EH (cell line): ENCODE results near the gene CIT.
A peak's percentile ranks its signal among the peaks of the same experiment; 100 is the strongest.
"Not testable (repeated sequence)": the region's sequence is repeated elsewhere in the genome, so short reads cannot be mapped to it uniquely, and the experiment has no call there.

Experiments used
- DNase-seq: peaks from one replicate; pipeline ENCODE4 v3.0.0-alpha.2; 2015; ENCODE audit warnings: low read depth

The CIT gene

GRCh38 chr12:119678459-119678858, 198.7 kb downstream of the CIT start:
- peak; percentile 49 for DNase-seq

- no peak for DNase-seq
Measured at GRCh38 chr12:119676573-119676972, 200.5 kb downstream of the CIT start.

DNA sequence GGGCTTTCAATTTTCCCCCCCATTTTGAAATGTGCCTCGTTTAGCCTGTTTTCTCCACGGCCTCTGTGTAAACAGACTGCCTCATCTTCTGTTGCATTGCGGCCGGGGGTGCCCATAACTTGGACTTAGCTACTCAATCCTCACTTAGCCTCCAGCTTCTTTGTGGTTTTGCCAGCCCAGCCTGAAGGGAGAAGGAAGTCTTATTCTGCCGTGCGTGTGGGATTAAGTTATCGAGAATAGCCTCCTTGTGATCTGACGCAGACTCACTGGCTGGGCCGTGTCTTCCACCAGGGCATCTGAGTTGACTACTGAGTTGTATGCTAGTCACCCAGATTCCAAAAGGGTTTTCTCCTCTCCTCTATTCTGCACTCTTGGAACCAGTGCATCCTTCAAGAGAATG, 201.1 kb downstream of the CIT start:
- no peak for DNase-seq

DNA sequence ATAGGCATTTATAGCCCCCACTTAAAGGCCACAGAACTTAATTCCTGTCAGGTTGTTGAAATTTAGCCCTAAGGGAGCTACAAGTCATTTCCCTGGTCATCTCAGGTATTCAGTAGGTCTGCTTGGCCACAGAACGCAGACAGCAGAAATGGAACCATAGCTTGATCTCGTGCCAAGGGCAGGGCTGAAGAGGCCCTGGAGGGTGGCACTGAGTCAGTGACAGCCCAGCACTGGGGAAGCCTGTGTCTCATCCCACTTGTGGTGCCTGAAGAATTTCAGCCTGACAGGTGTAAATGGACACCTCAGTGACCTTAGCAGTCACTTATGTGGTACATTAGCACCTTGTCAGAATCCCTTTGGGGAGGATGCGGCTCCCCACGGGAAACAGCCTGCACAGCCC, 202.6 kb downstream of the CIT start:
- DNase-seq: no peak

GRCh38 chr12:119673634-119674033, 203.5 kb downstream of the CIT start:
- no peak for DNase-seq

GRCh38 chr12:119672194-119672593, 204.9 kb downstream of the CIT start:
- DNase-seq: no peak

DNA sequence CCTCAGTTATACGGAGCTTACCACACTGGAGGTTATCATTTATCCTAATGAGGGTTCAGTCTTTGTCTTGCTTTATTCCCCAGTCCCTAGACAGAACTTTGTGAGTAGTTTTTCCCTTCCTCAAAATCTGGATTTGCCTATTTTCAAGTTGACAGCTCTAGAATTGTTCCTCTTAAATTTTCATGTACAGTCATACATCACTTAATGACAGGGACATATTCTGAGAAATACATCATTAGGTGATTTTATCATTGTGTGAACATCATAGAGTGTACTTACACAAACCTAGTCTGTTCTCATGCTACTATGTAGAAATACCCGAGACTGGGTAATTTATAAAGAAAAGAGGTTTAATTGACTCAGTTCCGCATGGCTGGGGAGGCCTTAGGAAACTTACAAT, 206.1 kb downstream of the CIT start:
- DNase-seq: no peak

DNA sequence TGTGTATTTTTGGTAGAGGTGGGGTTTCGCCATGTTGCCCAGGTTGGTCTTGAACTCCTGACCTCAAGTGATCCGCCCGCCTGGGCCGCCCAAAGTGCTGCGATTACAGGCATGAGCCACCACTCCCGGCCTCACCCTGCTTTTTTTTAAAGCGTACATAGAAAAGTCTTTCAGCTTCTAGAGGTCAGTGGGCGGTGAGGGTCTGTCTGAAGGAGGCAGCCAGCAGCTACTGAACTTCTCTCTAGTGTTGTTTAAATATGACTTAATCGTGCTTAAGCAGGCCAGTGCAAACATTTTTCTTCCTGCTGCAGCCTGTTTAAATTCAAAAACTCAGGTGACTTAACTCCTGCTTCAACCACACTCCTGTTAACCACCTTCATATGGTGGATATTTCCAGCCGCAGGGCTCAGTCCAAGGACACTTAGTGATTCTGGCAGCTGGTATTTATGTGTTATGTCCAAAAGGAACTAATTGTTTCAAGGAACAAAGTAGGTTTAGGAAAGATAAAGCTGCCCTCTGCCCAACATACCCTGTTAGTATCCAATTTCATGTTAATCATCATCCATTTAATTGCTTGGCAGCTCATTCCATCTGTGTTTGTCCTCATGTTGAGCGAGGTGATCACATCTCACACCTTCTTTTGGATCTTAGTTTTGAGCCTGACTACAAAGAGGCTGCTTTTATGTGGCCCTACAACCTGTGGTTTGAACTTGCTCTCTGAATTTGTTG, 207.2 kb downstream of the CIT start:
- DNase-seq: peak; percentile 13

DNA sequence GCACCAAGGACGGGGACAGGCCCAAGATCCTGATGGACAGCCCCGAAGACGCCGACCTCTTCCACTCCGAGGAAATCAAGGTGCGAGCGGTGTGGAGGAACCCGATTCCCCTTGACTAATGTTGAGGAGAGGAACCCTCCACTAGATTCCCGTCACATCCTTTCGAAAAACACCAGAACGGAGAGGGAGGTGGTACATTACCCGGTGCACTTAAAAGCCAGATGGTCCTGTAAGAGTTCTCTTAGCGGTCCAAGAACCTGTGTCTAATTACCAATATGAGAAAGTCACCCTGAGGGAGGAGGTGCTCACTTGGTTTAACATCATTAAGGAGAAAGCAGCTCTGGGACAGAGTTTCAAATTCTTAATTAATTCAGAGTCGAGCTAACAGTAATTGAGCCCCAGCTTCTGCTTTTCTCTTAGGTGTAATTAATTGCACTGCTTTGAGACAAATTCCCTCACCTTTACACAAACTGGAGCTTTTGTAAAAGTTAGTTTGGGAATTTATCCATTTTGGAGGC, 208.7 kb downstream of the CIT start:
- DNase-seq: peak; percentile 30

DNA sequence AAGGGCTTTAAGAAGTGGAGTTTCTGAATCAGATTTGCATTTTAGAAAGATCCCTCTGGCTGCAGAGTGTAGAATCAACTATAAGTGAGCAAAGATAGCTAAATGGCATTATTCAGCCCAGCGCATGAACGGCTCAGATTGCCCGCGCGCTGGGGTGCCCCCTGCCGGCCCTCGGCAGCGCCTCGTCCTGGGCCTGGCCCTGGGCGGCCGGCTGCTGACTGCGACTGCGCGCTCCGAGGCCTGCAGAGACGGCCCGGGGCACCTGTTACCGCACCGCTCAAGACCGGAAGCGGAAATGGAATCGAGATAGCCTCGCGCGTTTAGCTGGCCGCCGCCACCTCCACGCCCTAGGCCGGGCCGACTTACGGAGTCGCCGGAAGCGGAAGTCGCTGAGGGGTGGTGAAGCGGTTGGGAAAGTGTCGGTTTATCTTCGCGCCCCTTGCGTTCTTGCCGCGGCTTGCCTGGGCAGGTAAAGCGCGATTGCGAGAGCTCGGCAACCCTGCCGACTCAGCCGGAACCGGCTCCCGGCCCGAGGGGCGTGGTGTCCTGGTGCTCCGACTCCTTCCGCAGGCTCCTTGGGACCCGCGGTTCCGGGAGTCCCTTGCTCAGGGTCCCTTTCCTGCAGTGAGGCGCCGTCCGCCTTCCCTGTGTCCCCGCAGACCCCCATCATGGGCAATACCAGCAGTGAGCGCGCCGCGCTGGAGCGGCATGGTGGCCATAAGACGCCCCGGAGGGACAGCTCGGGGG, 209.4 kb downstream of the CIT start, which contains the start of gene PRKAB1:
Gene PRKAB1, plus strand, starts transcription at position 557 of the 747 bp plus-strand sequence. Its CDS starts 112 bp downstream, at position 669.
- DNase-seq: peak; percentile 98

DNA sequence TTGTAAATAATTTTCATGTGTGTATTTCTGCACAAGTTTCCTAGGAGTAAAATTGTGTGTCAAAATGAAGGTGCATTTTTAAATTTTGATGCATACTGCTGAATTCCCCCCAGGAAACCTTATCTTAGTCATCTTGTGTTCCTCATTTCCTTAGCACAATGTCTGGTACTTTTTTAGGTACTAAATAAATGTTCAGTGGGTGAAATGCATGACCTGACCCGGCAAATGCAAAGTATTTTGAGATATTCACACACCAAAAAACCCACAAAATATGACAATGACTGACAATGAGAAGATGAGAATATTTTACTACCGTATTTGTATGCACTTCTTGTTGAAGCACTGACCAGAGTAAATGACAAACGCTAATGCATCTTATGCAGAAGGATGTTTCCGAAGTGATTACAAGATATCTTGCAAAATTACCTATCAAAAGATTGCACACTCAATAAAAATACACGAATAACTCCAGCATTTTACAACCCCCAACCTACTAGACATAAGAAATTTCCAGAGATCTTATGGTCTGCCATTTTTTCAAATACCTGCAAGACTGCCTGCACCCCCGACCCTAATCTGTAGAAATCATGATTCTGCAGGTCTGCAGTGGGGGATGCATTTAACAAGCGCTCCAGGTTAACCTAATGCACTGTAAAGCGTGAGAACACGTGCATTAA, 210.1 kb downstream of the CIT start:
- no peak for DNase-seq

DNA sequence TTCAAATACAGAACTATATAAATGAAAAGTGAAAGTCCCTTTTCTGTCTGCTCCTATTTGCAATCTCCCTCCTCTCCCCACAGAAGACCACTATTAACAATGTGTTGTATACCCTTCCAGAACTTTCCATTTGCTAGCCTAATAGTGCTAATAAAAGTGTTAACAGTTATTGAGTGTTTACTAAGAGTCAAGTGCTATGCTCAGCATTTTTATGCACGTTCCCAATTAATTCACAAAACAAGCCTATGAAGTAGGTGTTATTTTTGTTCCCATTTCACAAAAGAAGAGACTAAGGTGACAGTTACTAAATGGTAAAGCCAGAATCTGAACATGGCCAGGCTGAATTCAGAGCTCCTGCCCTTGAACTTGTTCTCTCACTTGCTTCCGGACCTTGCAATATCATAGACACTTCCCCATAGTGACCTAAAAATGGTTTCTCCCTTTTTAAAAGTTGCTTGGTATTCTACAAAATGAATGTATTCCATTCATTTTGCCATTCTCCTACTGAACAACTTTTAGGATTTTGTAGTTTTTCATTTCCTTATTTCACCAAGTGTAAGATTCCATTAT, 210.8 kb downstream of the CIT start:
- no peak for DNase-seq

DNA sequence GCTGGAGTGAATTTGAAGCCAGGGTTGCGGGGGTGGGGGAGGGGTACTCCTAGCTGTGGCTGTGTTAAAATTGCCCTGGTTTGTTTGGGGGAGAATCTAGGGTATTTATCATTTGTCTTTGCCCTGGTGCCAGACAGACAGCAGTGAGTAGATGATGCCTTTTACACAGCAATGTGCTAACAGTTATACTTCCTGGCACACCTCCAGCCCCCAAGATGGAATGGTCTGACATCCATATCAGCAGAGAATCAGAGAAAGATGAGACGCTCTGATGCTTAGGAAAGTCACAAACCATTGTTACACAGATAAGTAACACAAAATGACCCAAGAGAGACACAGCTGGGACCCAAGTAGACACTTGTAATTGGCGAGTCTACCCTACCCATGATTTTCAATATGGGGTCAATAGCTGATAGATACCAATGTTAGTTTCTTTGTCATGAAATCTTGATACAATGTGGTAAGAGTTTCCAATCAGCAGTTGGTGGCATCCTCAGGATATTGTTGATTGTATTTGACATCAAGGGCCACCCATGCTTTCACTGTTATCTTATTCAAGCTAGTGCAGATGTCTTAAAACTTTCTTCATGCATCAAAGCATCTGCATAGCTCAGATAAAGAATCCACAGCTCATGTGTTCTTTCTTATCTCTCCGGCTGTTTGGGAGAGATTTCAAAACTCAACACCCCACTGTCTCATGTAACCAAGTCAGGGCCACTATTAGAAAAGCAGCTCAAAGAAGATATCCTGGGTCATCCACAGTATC, 211.8 kb downstream of the CIT start:
- no peak for DNase-seq

DNA sequence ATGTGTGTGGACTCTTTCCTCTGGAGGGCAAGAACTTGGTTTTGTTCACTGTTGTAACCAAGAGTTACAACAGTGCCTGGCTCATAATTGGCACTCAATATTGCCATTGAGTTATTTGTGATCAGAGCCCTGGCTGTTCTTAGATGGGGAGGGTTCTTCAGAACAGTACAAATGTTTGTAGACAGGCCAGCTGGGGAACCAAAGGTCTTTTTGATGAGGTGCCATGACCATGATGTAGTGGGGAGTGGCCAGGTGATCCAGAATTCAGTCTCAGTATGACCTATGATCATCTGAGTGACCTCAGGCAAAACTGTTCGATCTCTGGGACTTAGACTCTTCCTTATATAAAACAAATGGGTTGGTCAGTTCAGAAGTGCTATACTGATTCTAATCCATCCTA, 212.5 kb downstream of the CIT start:
- no peak for DNase-seq

- no peak for DNase-seq
Measured at GRCh38 chr12:119661882-119662281, 215.2 kb downstream of the CIT start.

DNA sequence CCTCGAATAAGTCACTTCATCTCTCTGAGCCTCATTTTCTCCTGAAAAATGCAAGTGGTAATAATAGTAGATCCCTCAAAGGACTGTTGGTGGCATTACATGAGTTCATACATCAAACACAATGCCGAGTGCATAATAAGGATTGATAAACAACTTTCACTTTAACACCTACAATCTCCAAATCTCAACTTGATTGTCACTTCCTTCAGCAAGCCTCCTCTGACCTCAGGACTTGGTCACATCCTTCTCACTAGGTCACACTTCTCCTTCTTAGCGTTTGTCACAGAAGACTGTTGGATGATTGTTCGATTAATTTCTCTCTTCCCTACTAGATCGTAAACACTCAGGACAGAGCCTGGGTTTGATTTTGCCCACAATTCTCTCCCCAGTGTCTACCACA, 217.0 kb downstream of the CIT start:
- DNase-seq: no peak

DNA sequence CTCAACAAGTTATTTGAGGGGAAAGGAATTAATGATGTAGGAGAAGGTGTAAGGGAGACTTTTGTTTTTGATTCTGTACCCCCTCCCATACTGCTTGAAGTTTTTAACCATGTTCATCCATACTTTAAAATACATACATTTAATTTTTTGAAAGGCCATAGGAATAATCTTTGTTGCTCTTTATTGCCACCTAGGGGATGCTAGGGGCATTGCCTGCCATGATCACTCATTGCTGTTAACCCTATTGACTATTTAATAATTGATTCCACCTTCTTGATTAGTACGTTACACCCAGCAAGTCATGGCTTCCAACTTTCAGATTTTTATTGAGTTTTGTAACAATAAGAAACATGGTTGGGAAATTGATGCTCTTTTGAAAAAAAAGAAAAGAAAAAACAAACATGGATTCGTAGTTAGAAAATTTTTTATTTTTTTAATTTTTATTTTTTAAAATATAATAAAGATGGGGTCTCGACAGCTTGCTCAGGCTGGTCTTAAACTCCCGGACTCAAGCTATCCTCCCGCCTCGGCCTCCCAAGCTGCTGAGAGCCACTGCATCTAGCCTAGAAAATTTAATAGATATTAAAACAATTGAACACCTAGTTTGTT, 217.7 kb downstream of the CIT start:
- peak; percentile 45 for DNase-seq

- DNase-seq: not testable (repeated sequence)
Measured at GRCh38 chr12:119658166-119658565, 219.0 kb downstream of the CIT start.

GRCh38 chr12:119657001-119657400, 220.1 kb downstream of the CIT start:
- DNase-seq: not testable (repeated sequence)

GRCh38 chr12:119652665-119653064, 224.5 kb downstream of the CIT start:
- no peak for DNase-seq

DNA sequence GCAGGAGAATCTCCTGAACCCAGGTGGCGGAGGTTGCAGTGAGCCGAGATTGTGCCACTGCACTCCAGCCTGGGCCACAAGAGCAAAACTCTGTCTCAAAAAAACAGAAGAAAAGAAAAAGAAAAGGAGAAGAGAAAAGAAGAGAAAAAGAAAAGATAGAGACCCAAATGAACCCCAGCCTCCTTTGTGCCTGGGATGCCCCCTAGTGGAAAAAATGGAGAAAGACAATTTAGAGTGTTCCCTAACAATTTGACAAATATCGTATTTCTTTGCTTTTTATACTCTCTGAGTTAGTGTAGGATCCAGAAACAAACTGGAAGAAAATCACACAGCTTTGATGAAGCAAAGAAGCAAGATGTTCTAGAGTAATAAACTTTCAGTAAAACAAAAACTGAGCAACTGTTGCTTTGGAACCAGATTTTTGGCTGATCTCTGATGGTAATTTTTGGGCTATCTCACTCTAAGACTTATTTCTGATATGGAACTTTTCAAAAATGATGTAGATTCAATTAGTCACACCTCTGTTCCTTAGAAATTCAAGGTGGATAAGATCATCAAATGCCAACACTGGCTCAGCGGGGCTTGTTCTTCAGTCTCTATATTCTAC, 227.8 kb downstream of the CIT start:
- DNase-seq: peak; percentile 28
